ENCODE measurements around the gene SPESP1. TPM values are rescaled to one million over a fixed set of nuclear protein-coding genes. Genes with fewer than 3 reads are reported as not detected.
A peak's percentile ranks its signal among the peaks of the same experiment; 100 is the strongest.

Gene SPESP1
- polyA plus RNA-seq (2011; rRNA removed) (not detected in 2 replicates), polyA plus RNA-seq (2017; fragmentation: RNase III; extraction: RNeasy Plus Mini Kit Qiagen cat#74134 plus additional on column Dnase treatment) (not detected in 3 replicates), polyA minus RNA-seq (2011; rRNA and poly(A)+ RNA removed) (not detected in 2 replicates)
- polyA plus RNA-seq (2012; cell fraction: cytosol; rRNA removed) = not detected in 2 replicates
- polyA plus RNA-seq (2012; cell fraction: nucleus; rRNA removed) = not detected in 2 replicates

DNA sequence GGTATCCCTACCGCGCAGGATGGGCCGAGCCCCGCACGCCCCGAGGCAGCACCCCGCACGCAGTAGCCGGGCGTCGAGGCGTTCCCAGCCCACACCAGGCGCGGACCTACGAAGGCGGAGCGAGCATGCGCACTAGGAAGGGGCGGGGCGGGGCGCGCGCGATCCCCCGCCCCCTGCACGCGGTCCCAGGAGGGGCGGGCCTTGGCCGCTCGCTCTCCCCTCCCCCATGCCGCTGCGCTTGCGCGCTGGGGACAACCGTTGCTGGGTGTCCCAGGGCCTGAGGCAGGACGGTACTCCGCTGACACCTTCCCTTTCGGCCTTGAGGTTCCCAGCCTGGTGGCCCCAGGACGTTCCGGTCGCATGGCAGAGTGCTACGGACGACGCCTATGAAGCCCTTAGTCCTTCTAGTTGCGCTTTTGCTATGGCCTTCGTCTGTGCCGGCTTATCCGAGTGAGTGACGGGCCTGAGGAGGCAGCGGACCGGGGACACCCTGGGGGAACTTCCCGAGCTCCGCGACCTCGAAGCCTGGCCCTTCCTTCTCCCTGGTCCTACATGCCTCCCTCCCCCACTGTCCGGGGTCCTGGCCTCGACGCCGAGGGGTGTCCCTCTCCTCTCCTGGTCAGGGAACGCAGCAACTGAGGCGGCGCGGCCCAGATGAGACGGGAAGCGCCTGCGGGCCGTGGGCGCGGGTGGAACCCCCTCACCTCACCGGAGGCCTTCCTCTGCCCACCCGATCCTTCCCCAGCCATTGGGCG, at the start of gene SPESP1:
Gene SPESP1 (plus strand): TSS at position 258 of the 755 bp plus-strand sequence. CDS start 129 bp downstream, at position 387.
- Histone ChIP-seq H3K4me2 (no peak within 1 kb of the TSS), H3K4me1 (no peaks in the 10 kb centered on the region), H3K9me3 (no peaks in the 10 kb centered on the region), H3K4me3 (no peak within 1 kb of the TSS), H3K27ac (no peak within 1 kb of the TSS)
- FAIRE-seq (no peak), DNase-seq (ENCODE audit: low read depth in 1 of 2, low spot score in 1 of 2) (no peak), ATAC-seq (no peak)
- WGBS (ENCODE audit: missing lambda C conversion rate) = 91% methylated on average over 59 of the region's 72 CpGs
- TF ChIP-seq BHLHE40 (IDR thresholded peaks at IDR 0.05; ENCODE audit: low read depth, low read length) (no peak), CBX2 (IDR thresholded peaks at IDR 0.05; ENCODE audit: borderline replicate concordance, low read depth) (no peak)
- TF ChIP-seq, protein P1, sequence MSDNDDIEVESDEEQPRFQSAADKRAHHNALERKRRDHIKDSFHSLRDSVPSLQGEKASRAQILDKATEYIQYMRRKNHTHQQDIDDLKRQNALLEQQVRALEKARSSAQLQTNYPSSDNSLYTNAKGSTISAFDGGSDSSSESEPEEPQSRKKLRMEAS (IDR thresholded peaks at IDR 0.05) = no peak
- TF ChIP-seq, protein P2, sequence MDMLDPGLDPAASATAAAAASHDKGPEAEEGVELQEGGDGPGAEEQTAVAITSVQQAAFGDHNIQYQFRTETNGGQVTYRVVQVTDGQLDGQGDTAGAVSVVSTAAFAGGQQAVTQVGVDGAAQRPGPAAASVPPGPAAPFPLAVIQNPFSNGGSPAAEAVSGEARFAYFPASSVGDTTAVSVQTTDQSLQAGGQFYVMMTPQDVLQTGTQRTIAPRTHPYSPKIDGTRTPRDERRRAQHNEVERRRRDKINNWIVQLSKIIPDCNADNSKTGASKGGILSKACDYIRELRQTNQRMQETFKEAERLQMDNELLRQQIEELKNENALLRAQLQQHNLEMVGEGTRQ (IDR thresholded peaks at IDR 0.05) = no peak
- ChIA-PET CTCF (interaction anchor here (0.6 to 1.2 kb wide), 2 partner anchors 10 to 161 kb away, joined by 3 read pairs; no protein-coding TSS in a partner anchor), POLR2A (no interaction called here)

DNA sequence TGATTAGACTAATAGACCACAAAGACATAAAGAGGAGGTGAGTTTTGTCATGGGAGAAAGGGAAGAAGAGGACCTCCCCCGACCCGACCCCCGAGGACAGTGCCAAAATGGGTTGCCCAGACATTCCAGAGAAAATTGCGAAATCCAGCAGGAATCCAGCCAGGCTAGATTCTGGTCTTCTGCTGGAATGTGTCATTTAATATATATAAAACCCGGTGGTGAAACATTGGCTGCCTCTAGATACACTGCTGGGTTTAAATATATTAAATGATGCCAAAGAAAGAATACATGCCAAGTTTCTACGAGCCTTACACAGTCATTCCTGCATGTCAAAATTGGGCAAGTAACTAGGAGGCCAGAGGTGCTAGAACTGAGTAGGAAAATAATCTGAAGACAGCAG, 45.3 kb upstream of the SPESP1 start:
- Histone ChIP-seq H3K4me1 (peaks cover 9% of the 10 kb centered on the region; the same call in 2 of the 3 replicates), H3K4me3 (no peak overlapping the region), H3K27ac (no peak overlapping the region), H3K9me3 (no peaks in the 10 kb centered on the region), H3K4me2 (0 out of 3 replicates have a peak overlapping the region, but pooled peaks have one; percentile 9)
- no peak for ATAC-seq
- WGBS (ENCODE audit: missing lambda C conversion rate) = 17% methylated on average over 6 of the region's 6 CpGs
- DNase-seq (ENCODE audit: low read depth in 1 of 2, low spot score in 1 of 2) = no peak
- TF ChIP-seq FOSL2 (IDR thresholded peaks at IDR 0.05) = no peak
- TF ChIP-seq FOSL2 (CRISPR knock-in tag; IDR thresholded peaks at IDR 0.05) = no peak
- no peak for TF ChIP-seq EHF (CRISPR knock-in tag; IDR thresholded peaks at IDR 0.05)
- TF ChIP-seq ESRRA (IDR thresholded peaks at IDR 0.05; ENCODE audit: borderline replicate concordance, low read length) = no peak
- no peak for TF ChIP-seq NPAS2 (CRISPR knock-in tag; IDR thresholded peaks at IDR 0.05; ENCODE audit: borderline replicate concordance)
- TF ChIP-seq MAFK (IDR thresholded peaks at IDR 0.05; ENCODE audit: partially characterized antibody) = no peak
- peak; percentile 91 to 93 for TF ChIP-seq CEBPB (IDR thresholded peaks at IDR 0.05)
- TF ChIP-seq SREBF2 (IDR thresholded peaks at IDR 0.05) = no peak
- TF ChIP-seq SMC3 (IDR thresholded peaks at IDR 0.05) = no peak
- FAIRE-seq = no peak
- CTCF ChIA-PET = interaction anchor here (1.6 to 7.1 kb wide), 3 partner anchors 9 to 211 kb away, joined by 5 to 57 read pairs (median 5); no protein-coding TSS in a partner anchor
- POLR2A ChIA-PET = no interaction called here

DNA sequence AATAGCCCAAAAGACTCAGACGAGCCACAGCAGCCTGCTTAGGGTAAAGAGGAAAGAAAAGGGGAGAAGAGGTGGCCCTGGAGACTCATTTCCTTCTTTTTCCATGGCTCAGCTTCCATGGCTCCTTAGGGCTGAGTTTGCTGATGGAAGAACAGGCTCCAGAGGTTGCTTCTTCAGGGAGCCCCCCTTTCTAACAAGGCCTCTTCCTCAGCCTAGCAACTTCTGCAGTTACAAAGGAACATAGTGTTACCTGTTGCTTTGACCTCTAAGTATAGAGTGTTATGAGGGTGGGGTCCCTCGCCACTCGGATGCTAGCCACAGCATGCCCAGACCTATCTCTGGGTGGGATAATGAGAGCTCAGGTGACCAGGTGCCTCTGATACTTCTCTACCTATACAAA, 43.2 kb upstream of the SPESP1 start:
- FAIRE-seq (no peak), ATAC-seq (no peak), DNase-seq (ENCODE audit: low read depth in 1 of 2, low spot score in 1 of 2) (no peak)
- POLR2A ChIA-PET = no interaction called here
- Histone ChIP-seq H3K27ac (no peak overlapping the region), H3K4me1 (peaks cover 9% of the 10 kb centered on the region; the same call in 2 of the 3 replicates), H3K4me3 (no peak overlapping the region), H3K9me3 (no peaks in the 10 kb centered on the region), H3K4me2 (no peak overlapping the region)
- 56% methylated on average over 3 of the region's 3 CpGs for WGBS (ENCODE audit: missing lambda C conversion rate)
- no peak for TF ChIP-seq EHMT2 (IDR thresholded peaks at IDR 0.05; ENCODE audit: low read depth)
- no peak for TF ChIP-seq MYC (IDR thresholded peaks at IDR 0.05; ENCODE audit: borderline replicate concordance, low read length)
- TF ChIP-seq TP53 (CRISPR knock-in tag; IDR thresholded peaks at IDR 0.05) = no peak
- TF ChIP-seq, protein P3, sequence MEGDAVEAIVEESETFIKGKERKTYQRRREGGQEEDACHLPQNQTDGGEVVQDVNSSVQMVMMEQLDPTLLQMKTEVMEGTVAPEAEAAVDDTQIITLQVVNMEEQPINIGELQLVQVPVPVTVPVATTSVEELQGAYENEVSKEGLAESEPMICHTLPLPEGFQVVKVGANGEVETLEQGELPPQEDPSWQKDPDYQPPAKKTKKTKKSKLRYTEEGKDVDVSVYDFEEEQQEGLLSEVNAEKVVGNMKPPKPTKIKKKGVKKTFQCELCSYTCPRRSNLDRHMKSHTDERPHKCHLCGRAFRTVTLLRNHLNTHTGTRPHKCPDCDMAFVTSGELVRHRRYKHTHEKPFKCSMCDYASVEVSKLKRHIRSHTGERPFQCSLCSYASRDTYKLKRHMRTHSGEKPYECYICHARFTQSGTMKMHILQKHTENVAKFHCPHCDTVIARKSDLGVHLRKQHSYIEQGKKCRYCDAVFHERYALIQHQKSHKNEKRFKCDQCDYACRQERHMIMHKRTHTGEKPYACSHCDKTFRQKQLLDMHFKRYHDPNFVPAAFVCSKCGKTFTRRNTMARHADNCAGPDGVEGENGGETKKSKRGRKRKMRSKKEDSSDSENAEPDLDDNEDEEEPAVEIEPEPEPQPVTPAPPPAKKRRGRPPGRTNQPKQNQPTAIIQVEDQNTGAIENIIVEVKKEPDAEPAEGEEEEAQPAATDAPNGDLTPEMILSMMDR (IDR thresholded peaks at IDR 0.05) = no peak
- no peak for TF ChIP-seq FOSB (CRISPR knock-in tag; IDR thresholded peaks at IDR 0.05)
- no peak for TF ChIP-seq FOXS1 (CRISPR knock-in tag; IDR thresholded peaks at IDR 0.05)
- no peak for TF ChIP-seq KDM1A (IDR thresholded peaks at IDR 0.05; ENCODE audit: low read depth)
- no peak for TF ChIP-seq POLR2A (IDR thresholded peaks at IDR 0.05; ENCODE audit: low read length)
- TF ChIP-seq RAD21 (conservative IDR thresholded peaks at IDR 0.05 in 1 of 2, IDR thresholded peaks at IDR 0.05 in 1 of 2) = no peak
- no peak for TF ChIP-seq SREBF2 (IDR thresholded peaks at IDR 0.05)
- TF ChIP-seq ZSCAN20 (CRISPR knock-in tag; IDR thresholded peaks at IDR 0.05) = no peak
- TF ChIP-seq SMC3 (IDR thresholded peaks at IDR 0.05) = no peak
- TF ChIP-seq RCOR1 (IDR thresholded peaks at IDR 0.05; ENCODE audit: low read depth, low read length) = no peak
- TF ChIP-seq MAFK (IDR thresholded peaks at IDR 0.05; ENCODE audit: partially characterized antibody) = no peak
- no peak for TF ChIP-seq HOXB5 (CRISPR knock-in tag; IDR thresholded peaks at IDR 0.05)
- TF ChIP-seq, protein P4, sequence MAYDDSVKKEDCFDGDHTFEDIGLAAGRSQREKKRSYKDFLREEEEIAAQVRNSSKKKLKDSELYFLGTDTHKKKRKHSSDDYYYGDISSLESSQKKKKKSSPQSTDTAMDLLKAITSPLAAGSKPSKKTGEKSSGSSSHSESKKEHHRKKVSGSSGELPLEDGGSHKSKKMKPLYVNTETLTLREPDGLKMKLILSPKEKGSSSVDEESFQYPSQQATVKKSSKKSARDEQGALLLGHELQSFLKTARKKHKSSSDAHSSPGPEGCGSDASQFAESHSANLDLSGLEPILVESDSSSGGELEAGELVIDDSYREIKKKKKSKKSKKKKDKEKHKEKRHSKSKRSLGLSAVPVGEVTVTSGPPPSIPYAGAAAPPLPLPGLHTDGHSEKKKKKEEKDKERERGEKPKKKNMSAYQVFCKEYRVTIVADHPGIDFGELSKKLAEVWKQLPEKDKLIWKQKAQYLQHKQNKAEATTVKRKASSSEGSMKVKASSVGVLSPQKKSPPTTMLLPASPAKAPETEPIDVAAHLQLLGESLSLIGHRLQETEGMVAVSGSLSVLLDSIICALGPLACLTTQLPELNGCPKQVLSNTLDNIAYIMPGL (CRISPR knock-in tag; IDR thresholded peaks at IDR 0.05; ENCODE audit: borderline replicate concordance) = no peak
- TF ChIP-seq, protein P5, sequence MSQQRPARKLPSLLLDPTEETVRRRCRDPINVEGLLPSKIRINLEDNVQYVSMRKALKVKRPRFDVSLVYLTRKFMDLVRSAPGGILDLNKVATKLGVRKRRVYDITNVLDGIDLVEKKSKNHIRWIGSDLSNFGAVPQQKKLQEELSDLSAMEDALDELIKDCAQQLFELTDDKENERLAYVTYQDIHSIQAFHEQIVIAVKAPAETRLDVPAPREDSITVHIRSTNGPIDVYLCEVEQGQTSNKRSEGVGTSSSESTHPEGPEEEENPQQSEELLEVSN (IDR thresholded peaks at IDR 0.05; ENCODE audit: borderline replicate concordance, low read depth) = no peak
- TF ChIP-seq EP300 (IDR thresholded peaks at IDR 0.05) = no peak
- TF ChIP-seq MAZ (IDR thresholded peaks at IDR 0.05; ENCODE audit: borderline replicate concordance, low read depth, low read length) = no peak
- CTCF ChIA-PET = interaction anchor here (0.9 to 7.1 kb wide), 6 partner anchors 9 to 157 kb away, joined by 3 to 57 read pairs (median 4); no protein-coding TSS in a partner anchor

All from A549 (cell line).